ENCODE data around the gene TOR4A.

TOR4A gene

GRCh38 chr9:137233143-137233980, 44.2 kb upstream of the TOR4A start (continued):
- TF ChIP-seq TSHZ2 (CRISPR knock-in tag; IDR thresholded peaks at IDR 0.05) (no peak), ZC3H10 (CRISPR knock-in tag; IDR thresholded peaks at IDR 0.05) (no peak), ESRRG (CRISPR knock-in tag; IDR thresholded peaks at IDR 0.05) (no peak)

- no peak for ATAC-seq
- TF ChIP-seq BACH2 (CRISPR knock-in tag; IDR thresholded peaks at IDR 0.05; ENCODE audit: borderline replicate concordance) = no peak
- TF ChIP-seq OSR1 (CRISPR knock-in tag; IDR thresholded peaks at IDR 0.05) = no peak
- TF ChIP-seq ZFP3 (CRISPR knock-in tag; IDR thresholded peaks at IDR 0.05) = no peak
- no peak for TF ChIP-seq CREB5 (CRISPR knock-in tag; IDR thresholded peaks at IDR 0.05; ENCODE audit: low read depth)
- TF ChIP-seq ISL1 (CRISPR knock-in tag; IDR thresholded peaks at IDR 0.05) = no peak
- no peak for TF ChIP-seq ZFP30 (CRISPR knock-in tag; IDR thresholded peaks at IDR 0.05)
- TF ChIP-seq CSRNP3 (CRISPR knock-in tag; IDR thresholded peaks at IDR 0.05) = no peak
- TF ChIP-seq TSHZ2 (CRISPR knock-in tag; IDR thresholded peaks at IDR 0.05) = no peak
- TF ChIP-seq TOX (CRISPR knock-in tag; IDR thresholded peaks at IDR 0.05; ENCODE audit: borderline replicate concordance) = no peak
- TF ChIP-seq RARB (CRISPR knock-in tag; IDR thresholded peaks at IDR 0.05) = no peak
- no peak for TF ChIP-seq POU6F1 (CRISPR knock-in tag; IDR thresholded peaks at IDR 0.05; ENCODE audit: borderline replicate concordance, low read depth)
- no peak for TF ChIP-seq ZC3H10 (CRISPR knock-in tag; IDR thresholded peaks at IDR 0.05)
- TF ChIP-seq PATZ1 (CRISPR knock-in tag; IDR thresholded peaks at IDR 0.05; ENCODE audit: borderline replicate concordance) = no peak
- no peak for TF ChIP-seq ESRRG (CRISPR knock-in tag; IDR thresholded peaks at IDR 0.05)
- TF ChIP-seq ZNF70 (CRISPR knock-in tag; IDR thresholded peaks at IDR 0.05) = no peak
- TF ChIP-seq ARNTL (CRISPR knock-in tag; IDR thresholded peaks at IDR 0.05; ENCODE audit: borderline replicate concordance, low read depth) = no peak
- TF ChIP-seq GLIS3 (CRISPR knock-in tag; IDR thresholded peaks at IDR 0.05) = no peak
- TF ChIP-seq ZNF565 (CRISPR knock-in tag; conservative IDR thresholded peaks at IDR 0.05; ENCODE audit: low read depth) = no peak
These were observed 43.4 kb upstream of the TOR4A start for GRCh38 chr9:137234055-137234697.
